H54 (cell line): ENCODE results near the gene MT2A.
"Not testable (repeated sequence)": the region's sequence is repeated elsewhere in the genome, so short reads cannot be mapped to it uniquely, and the experiment has no call there.

Source experiments
- DNase-seq: peaks from one replicate; pipeline ENCODE4 v3.0.0; 2011; ENCODE audit warnings: low spot score, mixed read lengths; ENCODE audit not compliant: insufficient read length
- FAIRE-seq: peaks from 3 replicates; lab custom pipeline; 2011; peaks lifted over from hg19 to GRCh38; lab: Jason Lieb, UNC
- POLR2A ChIP-seq: IDR thresholded peaks from 2 replicates; pipeline ENCODE4 v1.6.1; 2011; ENCODE audit warnings: low read depth, mild to moderate bottlenecking, low read length

MT2A gene

GRCh38 chr16:56608043-56608875 is at the start of gene MT2A:
MT2A (plus strand) TSS chr16:56608584; CDS start chr16:56608656, 72 bp downstream.
- DNase-seq (peak; percentile 68), FAIRE-seq (no peak)
- TF ChIP-seq POLR2A, result peak; percentile 94

GRCh38 chr16:56559109-56559508 is 49.3 kb upstream of the MT2A start:
- no peak for TF ChIP-seq POLR2A
- DNase-seq, result no peak
- FAIRE-seq, result no peak

- no peak for DNase-seq
- no peak for FAIRE-seq
- no peak for TF ChIP-seq POLR2A
Measured at GRCh38 chr16:56560447-56560846, 47.9 kb upstream of the MT2A start.

- no peak for TF ChIP-seq POLR2A
- DNase-seq, result no peak
- no peak for FAIRE-seq
Measured at GRCh38 chr16:56561126-56561525, 47.3 kb upstream of the MT2A start.

GRCh38 chr16:56564793-56565477 is 43.4 kb upstream of the MT2A start, which contains the start of gene MT4:
MT4 (plus strand) TSS chr16:56565073; CDS start chr16:56565129, 56 bp downstream.
- TF ChIP-seq POLR2A, result no peak
- no peak for DNase-seq
- FAIRE-seq, result no peak

- no peak for FAIRE-seq
- no peak for TF ChIP-seq POLR2A
- DNase-seq, result no peak
Measured at GRCh38 chr16:56569971-56570370, 38.4 kb upstream of the MT2A start.

- TF ChIP-seq POLR2A, result no peak
- FAIRE-seq (no peak), DNase-seq (no peak)
Measured at GRCh38 chr16:56571525-56571924, 36.9 kb upstream of the MT2A start.

- DNase-seq (no peak), FAIRE-seq (no peak)
- no peak for TF ChIP-seq POLR2A
Measured at GRCh38 chr16:56574625-56575024, 33.8 kb upstream of the MT2A start.

- TF ChIP-seq POLR2A, result no peak
- FAIRE-seq, result peak; percentile 48
- DNase-seq, result peak; percentile 70
Measured at GRCh38 chr16:56576585-56577299, 31.6 kb upstream of the MT2A start.

- DNase-seq, result no peak
- TF ChIP-seq POLR2A, result no peak
- no peak for FAIRE-seq
Measured at GRCh38 chr16:56577300-56577625, 31.1 kb upstream of the MT2A start.

- TF ChIP-seq POLR2A, result no peak
- DNase-seq, result no peak
- no peak for FAIRE-seq
Measured at GRCh38 chr16:56580391-56581048, 27.9 kb upstream of the MT2A start.

- not testable (repeated sequence) for FAIRE-seq, DNase-seq
Measured at GRCh38 chr16:56582911-56583310, 25.5 kb upstream of the MT2A start.

- no peak for FAIRE-seq
Measured at GRCh38 chr16:56583351-56584168, 24.8 kb upstream of the MT2A start.

GRCh38 chr16:56584276-56584675 is 24.1 kb upstream of the MT2A start:
- FAIRE-seq (no peak), DNase-seq (no peak)

More at GRCh38 chr16:56583351-56584168, 24.8 kb upstream of the MT2A start:
- no peak for DNase-seq
- TF ChIP-seq POLR2A, result no peak

More at GRCh38 chr16:56584276-56584675, 24.1 kb upstream of the MT2A start:
- TF ChIP-seq POLR2A, result no peak
